GM12878 (cell line): ENCODE data around the gene FLT3LG. TPM values are rescaled to one million over a fixed set of nuclear protein-coding genes. Genes with fewer than 3 reads are reported as not detected.

Source experiments
- BMI1 ChIP-seq: fragments of 450-650 bp; IDR thresholded peaks from 2 replicates; pipeline ENCODE4 v1.6.1; 2016; ENCODE audit warnings: mild to moderate bottlenecking, moderate library complexity, borderline replicate concordance
- CBX5 ChIP-seq: sonication (generic); IDR thresholded peaks from 2 replicates; pipeline ENCODE4 v1.6.1; 2016; ENCODE audit warnings: low read depth, moderate library complexity, mild to moderate bottlenecking, inconsistent platforms
- CREB1 ChIP-seq: IDR thresholded peaks from 2 replicates; pipeline ENCODE4 v1.6.1; 2012; ENCODE audit warnings: low read depth, mild to moderate bottlenecking, inconsistent platforms
- DPF2 ChIP-seq: fragments of 450-650 bp; IDR thresholded peaks from 2 replicates; pipeline ENCODE4 v1.6.1; 2017; ENCODE audit warnings: mild to moderate bottlenecking
- EGR1 ChIP-seq, 2 experiments: IDR thresholded peaks; 1 replicate in 1 of 2; 2 replicates in 1 of 2; pipeline ENCODE4 v1.6.1; 2011 to 2012; ENCODE audit warnings: low read depth in 2 of 2, low read length in 2 of 2, borderline replicate concordance in 1 of 2, mild to moderate bottlenecking in 1 of 2, moderate library complexity in 1 of 2
- ETV6 ChIP-seq, 2 experiments: fragments of 450-650 bp in 1 of 2; IDR thresholded peaks in 1 of 2; conservative IDR thresholded peaks in 1 of 2; 2 replicates each; pipeline ENCODE4 v1.6.1; 2014; ENCODE audit warnings: antibody characterized with exemption in 1 of 2, borderline replicate concordance in 1 of 2, low read depth in 1 of 2, mild to moderate bottlenecking in 1 of 2, moderate library complexity in 1 of 2
- IRF4 ChIP-seq: IDR thresholded peaks from 2 replicates; pipeline ENCODE4 v1.6.1; 2011; ENCODE audit warnings: low read depth, low read length
- JUNB ChIP-seq: IDR thresholded peaks from 2 replicates; pipeline ENCODE4 v1.6.1; 2016; ENCODE audit warnings: antibody characterized with exemption, mild to moderate bottlenecking
- MXI1 ChIP-seq: fragments of 150-350 bp; IDR thresholded peaks from 2 replicates; pipeline ENCODE4 v1.6.1; 2011; ENCODE audit warnings: low read depth, mild to moderate bottlenecking, inconsistent platforms, low read length, improper control_type of control experiment
- NR2C1 ChIP-seq: fragments of 450-650 bp; IDR thresholded peaks from 2 replicates; pipeline ENCODE4 v1.6.1; 2017; ENCODE audit warnings: antibody characterized with exemption, mild to moderate bottlenecking, moderate library complexity
- RELA ChIP-seq: fragments of 450-650 bp; IDR thresholded peaks from 2 replicates; pipeline ENCODE4 v1.8.0; 2014; ENCODE audit warnings: borderline replicate concordance; ENCODE audit not compliant: partially characterized antibody
- SREBF2 ChIP-seq: IDR thresholded peaks from 2 replicates; pipeline ENCODE4 v1.6.1; 2012; ENCODE audit warnings: mild to moderate bottlenecking, low read length
- TARDBP ChIP-seq: IDR thresholded peaks from 2 replicates; pipeline ENCODE4 v1.6.1; 2016; ENCODE audit warnings: borderline replicate concordance
- ZNF24 ChIP-seq: fragments of 450-650 bp; IDR thresholded peaks from 2 replicates; pipeline ENCODE4 v1.6.1; 2017; ENCODE audit warnings: antibody characterized with exemption, mild to moderate bottlenecking
- ZZZ3 ChIP-seq: IDR thresholded peaks from 2 replicates; pipeline ENCODE4 v1.6.1; 2011; ENCODE audit warnings: low read depth; ENCODE audit not compliant: control insufficient read depth, insufficient read length
- polyA plus RNA-seq, 11 experiments: library from polyadenylated mRNA; depleted of rRNA in 4 of 11; unstranded in 6 of 11; stranded (reverse) in 5 of 11; fragments of >200 nt; fragmentation: Nextera tagmentation in 4 of 11; fragmentation: Illumina TruSeq in 1 of 11; extraction: Ambion mirVana in 4 of 11; extraction: Trizol in 1 of 11; gene quantifications; 1 replicate in 1 of 11; 2 replicates in 10 of 11; pipeline versions ENCODE4 v1.2.1 to v1.2.3, GENCODE V29; 2011 to 2016; ENCODE audit warnings: inconsistent platforms in 2 of 11, missing spikeins in 2 of 11, low read depth in 1 of 11
- total RNA-seq, 4 experiments: library from RNA; depleted of rRNA in 3 of 4; stranded (reverse); fragments of >200 nt in 3 of 4; fragmentation: Illumina TruSeq in 1 of 4; extraction: Trizol in 1 of 4; gene quantifications; 2 replicates each; pipeline versions ENCODE4 v1.2.1 to v1.2.3, GENCODE V29; 2013 to 2021
- TF ChIP-seq, protein P1 (sequence below): fragments of 450-650 bp; IDR thresholded peaks from 2 replicates; pipeline ENCODE4 v1.6.1; 2014; ENCODE audit warnings: mild to moderate bottlenecking
- TF ChIP-seq, protein P2 (sequence below): fragments of 450-650 bp; IDR thresholded peaks from 2 replicates; pipeline ENCODE4 v1.6.1; 2016; ENCODE audit warnings: mild to moderate bottlenecking
- TF ChIP-seq, protein P3 (sequence below): IDR thresholded peaks from 2 replicates; pipeline ENCODE4 v1.6.1; 2012; ENCODE audit warnings: low read depth, low read length, improper control_type of control experiment
- TF ChIP-seq, protein P4 (sequence below): fragments of 450-650 bp; IDR thresholded peaks from 2 replicates; pipeline ENCODE4 v1.6.1; 2017; ENCODE audit warnings: mild to moderate bottlenecking
- TF ChIP-seq, protein P5 (sequence below): fragments of 450-650 bp; IDR thresholded peaks from 2 replicates; pipeline ENCODE4 v1.6.1; 2018; ENCODE audit warnings: mild to moderate bottlenecking, low read depth, moderate library complexity; ENCODE audit not compliant: partially characterized antibody
- TF ChIP-seq, protein P6 (sequence below): IDR thresholded peaks from 2 replicates; pipeline ENCODE4 v1.6.1; 2012; ENCODE audit warnings: low read depth, low read length, improper control_type of control experiment

Gene FLT3LG
- total and polyA plus RNA-seq, 10 of the 15 experiments (the other 5 are each of a cell fraction or from before 2014, with no cell fraction given), result 0.68 to 13.1 (median 4.3) TPM

DNA sequence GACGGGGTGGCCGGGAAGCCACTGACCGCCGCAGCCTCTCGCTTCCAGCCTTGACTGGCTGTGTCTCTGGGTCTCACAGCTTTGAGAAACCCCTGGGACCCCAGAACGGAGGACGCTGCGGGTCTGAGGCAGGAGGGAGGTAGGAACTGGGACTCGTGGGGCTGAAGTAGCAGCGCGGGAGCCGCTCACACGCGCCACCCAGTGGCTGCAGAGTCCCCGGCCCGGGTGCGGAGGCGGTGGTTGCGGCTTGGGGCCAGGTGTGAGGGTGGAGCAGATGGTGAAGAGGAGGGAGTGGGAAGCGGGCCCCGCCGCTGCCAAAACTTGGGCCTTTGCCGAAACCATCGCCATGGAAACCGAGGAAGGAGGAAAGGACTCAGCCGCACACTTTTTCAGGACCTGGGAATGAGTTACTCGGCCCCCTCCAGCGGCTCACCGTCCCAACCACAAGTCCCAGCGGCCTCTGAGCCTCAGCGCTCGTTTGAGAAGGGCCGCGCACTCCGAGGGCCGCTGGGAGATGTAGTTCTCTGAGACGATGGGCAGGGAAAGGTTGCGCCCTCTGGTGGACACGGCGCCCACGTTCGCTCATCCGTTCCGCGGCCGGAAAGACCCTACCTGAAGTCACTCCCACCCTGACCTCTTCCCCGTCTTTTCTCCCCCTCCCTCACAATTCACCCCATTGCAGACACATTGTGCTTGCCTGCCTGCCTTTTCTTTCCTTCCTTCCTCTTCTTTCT, 30.5 kb upstream of the FLT3LG start (continued):
- TF ChIP-seq, protein P1, sequence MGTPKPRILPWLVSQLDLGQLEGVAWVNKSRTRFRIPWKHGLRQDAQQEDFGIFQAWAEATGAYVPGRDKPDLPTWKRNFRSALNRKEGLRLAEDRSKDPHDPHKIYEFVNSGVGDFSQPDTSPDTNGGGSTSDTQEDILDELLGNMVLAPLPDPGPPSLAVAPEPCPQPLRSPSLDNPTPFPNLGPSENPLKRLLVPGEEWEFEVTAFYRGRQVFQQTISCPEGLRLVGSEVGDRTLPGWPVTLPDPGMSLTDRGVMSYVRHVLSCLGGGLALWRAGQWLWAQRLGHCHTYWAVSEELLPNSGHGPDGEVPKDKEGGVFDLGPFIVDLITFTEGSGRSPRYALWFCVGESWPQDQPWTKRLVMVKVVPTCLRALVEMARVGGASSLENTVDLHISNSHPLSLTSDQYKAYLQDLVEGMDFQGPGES, result peak; percentile 23; the same call in 1 of the 2 replicates
- TF ChIP-seq JUNB (no peak), SREBF2 (no peak), ETV6 (conservative IDR thresholded peaks at IDR 0.05 in 1 of 2, IDR thresholded peaks at IDR 0.05 in 1 of 2; ENCODE audit: borderline replicate concordance in 1 of 2, low read depth in 1 of 2) (0 out of 4 replicates have a peak, but pooled peaks of 1 of the 2 experiments have one; percentile 35), DPF2 (peak; percentile 94), ZZZ3 (no peak), RELA (peak; percentile 83), CREB1 (peak; percentile 78), MXI1 (peak; percentile 22), ZNF24 (no peak), BMI1 (no peak), TARDBP (peak; percentile 95), IRF4 (peak; percentile 69; the same call in 1 of the 2 replicates), CBX5 (no peak), NR2C1 (peak; percentile 51; the same call in 1 of the 2 replicates), EGR1 (IDR thresholded peaks at IDR 0.05; ENCODE audit: borderline replicate concordance in 1 of 2, low read depth in 2 of 2, low read length in 2 of 2) (peak; percentile 16 to 99)
- TF ChIP-seq, protein P2, sequence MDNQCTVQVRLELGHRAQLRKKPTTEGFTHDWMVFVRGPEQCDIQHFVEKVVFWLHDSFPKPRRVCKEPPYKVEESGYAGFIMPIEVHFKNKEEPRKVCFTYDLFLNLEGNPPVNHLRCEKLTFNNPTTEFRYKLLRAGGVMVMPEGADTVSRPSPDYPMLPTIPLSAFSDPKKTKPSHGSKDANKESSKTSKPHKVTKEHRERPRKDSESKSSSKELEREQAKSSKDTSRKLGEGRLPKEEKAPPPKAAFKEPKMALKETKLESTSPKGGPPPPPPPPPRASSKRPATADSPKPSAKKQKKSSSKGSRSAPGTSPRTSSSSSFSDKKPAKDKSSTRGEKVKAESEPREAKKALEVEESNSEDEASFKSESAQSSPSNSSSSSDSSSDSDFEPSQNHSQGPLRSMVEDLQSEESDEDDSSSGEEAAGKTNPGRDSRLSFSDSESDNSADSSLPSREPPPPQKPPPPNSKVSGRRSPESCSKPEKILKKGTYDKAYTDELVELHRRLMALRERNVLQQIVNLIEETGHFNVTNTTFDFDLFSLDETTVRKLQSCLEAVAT, result peak; percentile 83
- TF ChIP-seq, protein P3, sequence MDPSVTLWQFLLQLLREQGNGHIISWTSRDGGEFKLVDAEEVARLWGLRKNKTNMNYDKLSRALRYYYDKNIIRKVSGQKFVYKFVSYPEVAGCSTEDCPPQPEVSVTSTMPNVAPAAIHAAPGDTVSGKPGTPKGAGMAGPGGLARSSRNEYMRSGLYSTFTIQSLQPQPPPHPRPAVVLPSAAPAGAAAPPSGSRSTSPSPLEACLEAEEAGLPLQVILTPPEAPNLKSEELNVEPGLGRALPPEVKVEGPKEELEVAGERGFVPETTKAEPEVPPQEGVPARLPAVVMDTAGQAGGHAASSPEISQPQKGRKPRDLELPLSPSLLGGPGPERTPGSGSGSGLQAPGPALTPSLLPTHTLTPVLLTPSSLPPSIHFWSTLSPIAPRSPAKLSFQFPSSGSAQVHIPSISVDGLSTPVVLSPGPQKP, result peak; percentile 41; the same call in 1 of the 2 replicates
- TF ChIP-seq, protein P4, sequence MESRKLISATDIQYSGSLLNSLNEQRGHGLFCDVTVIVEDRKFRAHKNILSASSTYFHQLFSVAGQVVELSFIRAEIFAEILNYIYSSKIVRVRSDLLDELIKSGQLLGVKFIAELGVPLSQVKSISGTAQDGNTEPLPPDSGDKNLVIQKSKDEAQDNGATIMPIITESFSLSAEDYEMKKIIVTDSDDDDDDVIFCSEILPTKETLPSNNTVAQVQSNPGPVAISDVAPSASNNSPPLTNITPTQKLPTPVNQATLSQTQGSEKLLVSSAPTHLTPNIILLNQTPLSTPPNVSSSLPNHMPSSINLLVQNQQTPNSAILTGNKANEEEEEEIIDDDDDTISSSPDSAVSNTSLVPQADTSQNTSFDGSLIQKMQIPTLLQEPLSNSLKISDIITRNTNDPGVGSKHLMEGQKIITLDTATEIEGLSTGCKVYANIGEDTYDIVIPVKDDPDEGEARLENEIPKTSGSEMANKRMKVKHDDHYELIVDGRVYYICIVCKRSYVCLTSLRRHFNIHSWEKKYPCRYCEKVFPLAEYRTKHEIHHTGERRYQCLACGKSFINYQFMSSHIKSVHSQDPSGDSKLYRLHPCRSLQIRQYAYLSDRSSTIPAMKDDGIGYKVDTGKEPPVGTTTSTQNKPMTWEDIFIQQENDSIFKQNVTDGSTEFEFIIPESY, result peak; percentile 95
- TF ChIP-seq, protein P5, sequence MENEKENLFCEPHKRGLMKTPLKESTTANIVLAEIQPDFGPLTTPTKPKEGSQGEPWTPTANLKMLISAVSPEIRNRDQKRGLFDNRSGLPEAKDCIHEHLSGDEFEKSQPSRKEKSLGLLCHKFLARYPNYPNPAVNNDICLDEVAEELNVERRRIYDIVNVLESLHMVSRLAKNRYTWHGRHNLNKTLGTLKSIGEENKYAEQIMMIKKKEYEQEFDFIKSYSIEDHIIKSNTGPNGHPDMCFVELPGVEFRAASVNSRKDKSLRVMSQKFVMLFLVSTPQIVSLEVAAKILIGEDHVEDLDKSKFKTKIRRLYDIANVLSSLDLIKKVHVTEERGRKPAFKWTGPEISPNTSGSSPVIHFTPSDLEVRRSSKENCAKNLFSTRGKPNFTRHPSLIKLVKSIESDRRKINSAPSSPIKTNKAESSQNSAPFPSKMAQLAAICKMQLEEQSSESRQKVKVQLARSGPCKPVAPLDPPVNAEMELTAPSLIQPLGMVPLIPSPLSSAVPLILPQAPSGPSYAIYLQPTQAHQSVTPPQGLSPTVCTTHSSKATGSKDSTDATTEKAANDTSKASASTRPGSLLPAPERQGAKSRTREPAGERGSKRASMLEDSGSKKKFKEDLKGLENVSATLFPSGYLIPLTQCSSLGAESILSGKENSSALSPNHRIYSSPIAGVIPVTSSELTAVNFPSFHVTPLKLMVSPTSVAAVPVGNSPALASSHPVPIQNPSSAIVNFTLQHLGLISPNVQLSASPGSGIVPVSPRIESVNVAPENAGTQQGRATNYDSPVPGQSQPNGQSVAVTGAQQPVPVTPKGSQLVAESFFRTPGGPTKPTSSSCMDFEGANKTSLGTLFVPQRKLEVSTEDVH, result no peak
- TF ChIP-seq, protein P6, sequence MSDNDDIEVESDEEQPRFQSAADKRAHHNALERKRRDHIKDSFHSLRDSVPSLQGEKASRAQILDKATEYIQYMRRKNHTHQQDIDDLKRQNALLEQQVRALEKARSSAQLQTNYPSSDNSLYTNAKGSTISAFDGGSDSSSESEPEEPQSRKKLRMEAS, result peak; percentile 39; the same call in 1 of the 2 replicates
